GM13977 (cell line): Measurements from ENCODE around the gene MLLT1.

ENCODE experiments used
- DNase-seq: peaks from one replicate; pipeline ENCODE4 v3.0.0; 2012; ENCODE audit warnings: low spot score
- CTCF ChIP-seq: IDR thresholded peaks from 2 replicates; pipeline ENCODE4 v1.5.1; 2012; ENCODE audit warnings: mild to moderate bottlenecking, control low read depth; ENCODE audit not compliant: insufficient read depth; ENCODE audit errors: extremely low read depth, missing control alignments
- in situ Hi-C: fragments of 300-500 bp; cut with MboI; formaldehyde crosslinking; loops from one replicate; pipeline ENCODE4 v1.12.0; 2022; ENCODE audit warnings: low sequenced_read_pairs, low pct_unique_long_range_greater_than_20kb, mixed read lengths, inconsistent platforms; ENCODE audit not compliant: unreplicated experiment

Gene MLLT1

GRCh38 chr19:6216236-6216995 is 63.4 kb downstream of the MLLT1 start:
- no peak for DNase-seq
- in situ Hi-C loops, result no loop called here

GRCh38 chr19:6215701-6216235 is 64.0 kb downstream of the MLLT1 start:
- no peak for DNase-seq
- in situ Hi-C loops, result no loop called here
- no peak for TF ChIP-seq CTCF

More at GRCh38 chr19:6216236-6216995, 63.4 kb downstream of the MLLT1 start:
- TF ChIP-seq CTCF, result no peak

- DNase-seq, result no peak
- no peak for TF ChIP-seq CTCF
- in situ Hi-C loops, result no loop called here
Observed at GRCh38 chr19:6214881-6215541, 64.8 kb downstream of the MLLT1 start.

GRCh38 chr19:6213696-6214641 is 65.8 kb downstream of the MLLT1 start:
- in situ Hi-C loops, result no loop called here
- no peak for DNase-seq
- TF ChIP-seq CTCF, result no peak

GRCh38 chr19:6213266-6213595 is 66.5 kb downstream of the MLLT1 start:
- no peak for DNase-seq
- in situ Hi-C loops, result no loop called here
- TF ChIP-seq CTCF, result no peak
